NOMO-1 treated with dmso at 0.1 percent for 144 hours (cell line): ENCODE data around the gene SBK2.

ENCODE experiments used
- DNase-seq: peaks from one replicate; lab custom pipeline; 2025; ENCODE audit not compliant: unreplicated experiment; lab: John Stamatoyannopoulos, UW

The SBK2 gene

GRCh38 chr19:55554741-55555152, 17.8 kb upstream of the SBK2 start:
- DNase-seq: no peak

GRCh38 chr19:55554302-55554701, 17.4 kb upstream of the SBK2 start:
- no peak for DNase-seq

DNA sequence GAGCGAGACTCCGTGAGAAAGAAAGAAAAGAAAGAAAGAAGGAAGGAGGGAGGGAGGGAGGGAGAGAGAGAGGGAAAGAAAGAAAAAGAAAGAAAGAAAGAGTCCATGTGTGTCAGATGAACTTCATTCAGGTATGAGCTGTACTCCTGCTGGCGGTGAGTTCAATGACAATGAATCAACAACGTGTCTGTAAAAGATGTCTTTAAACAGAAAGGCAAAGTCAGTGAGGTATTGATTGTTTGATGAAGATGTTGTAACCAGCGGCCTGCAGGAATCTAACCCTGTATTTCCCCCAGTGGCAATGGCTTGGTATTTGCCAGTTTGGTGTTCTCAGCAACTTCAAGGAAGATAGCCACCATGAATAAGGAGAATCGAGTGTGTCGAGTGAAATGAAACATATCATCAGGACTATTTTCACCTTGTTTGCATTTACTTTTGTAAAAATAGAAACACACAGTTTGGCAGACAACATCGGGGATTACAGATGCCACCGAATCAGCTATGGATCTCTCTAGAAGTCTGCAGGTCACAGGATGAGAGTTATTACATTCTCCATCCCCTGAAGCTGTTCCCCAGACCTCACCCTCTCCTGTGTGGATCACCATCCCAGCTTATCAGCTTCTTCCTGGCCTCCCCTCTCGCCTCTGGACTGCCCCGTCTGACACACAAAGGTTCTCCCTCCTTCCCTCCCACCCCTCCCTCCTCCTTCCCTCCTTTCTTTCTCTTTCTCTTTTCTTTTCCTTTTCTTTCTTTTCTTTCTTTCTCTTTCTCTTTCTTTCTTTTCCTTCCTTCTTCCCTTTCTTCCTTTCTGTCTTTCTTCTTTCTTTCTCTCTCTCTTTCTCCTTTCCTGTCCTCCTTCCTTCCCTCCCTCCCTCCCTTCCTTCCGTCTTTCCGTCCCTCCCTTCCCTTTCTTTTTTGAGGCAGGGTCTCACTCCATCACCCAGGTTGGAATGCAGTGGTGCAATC, 16.6 kb upstream of the SBK2 start:
- DNase-seq: no peak

GRCh38 chr19:55552620-55553019, 15.7 kb upstream of the SBK2 start:
- DNase-seq: no peak

- DNase-seq: no peak
These were observed 15.3 kb upstream of the SBK2 start for GRCh38 chr19:55552206-55552605.

- no peak for DNase-seq
These were observed 13.4 kb upstream of the SBK2 start for GRCh38 chr19:55550321-55550650.

GRCh38 chr19:55549500-55550320, 12.8 kb upstream of the SBK2 start:
- no peak for DNase-seq

DNA sequence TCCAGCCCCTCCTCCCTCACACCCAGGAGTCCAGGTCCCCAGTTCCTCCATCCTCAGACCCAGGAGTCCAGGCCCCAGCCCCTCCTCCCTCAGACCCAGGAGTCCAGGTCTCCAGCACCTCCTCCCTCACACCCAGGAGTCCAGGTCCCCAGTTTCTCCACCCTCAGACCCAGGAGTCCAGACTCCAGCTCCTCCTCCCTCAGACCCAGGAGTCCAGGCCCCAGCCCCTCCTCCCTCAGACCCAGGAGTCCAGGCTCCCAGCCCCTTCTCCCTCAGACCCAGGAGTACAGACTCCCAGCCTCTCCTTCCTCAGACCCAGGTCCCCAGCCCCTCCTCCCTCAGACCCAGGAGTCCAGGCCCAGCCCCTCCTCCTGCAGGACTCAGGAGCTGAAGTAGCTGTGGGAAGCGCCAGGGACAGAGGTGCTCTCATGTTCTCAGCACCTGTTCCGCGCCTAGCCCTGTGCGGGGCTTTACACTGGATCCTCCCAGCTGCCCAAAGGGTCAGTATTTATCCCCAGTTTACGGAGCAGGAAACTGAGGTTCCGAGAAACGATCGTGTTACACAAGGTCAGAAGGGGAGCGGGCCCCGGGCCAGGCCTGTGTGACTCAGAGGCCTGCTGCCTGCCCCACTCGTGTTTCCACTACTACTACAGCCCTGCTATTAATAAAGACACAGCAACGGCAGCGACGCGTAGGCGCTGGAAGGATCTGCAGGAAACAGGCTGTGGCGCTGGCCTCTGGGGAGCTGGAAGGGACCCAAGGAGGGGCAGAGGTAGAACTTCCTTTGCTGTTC, 10.1 kb upstream of the SBK2 start:
- DNase-seq: no peak

GRCh38 chr19:55546011-55546410, 9.1 kb upstream of the SBK2 start:
- no peak for DNase-seq

DNA sequence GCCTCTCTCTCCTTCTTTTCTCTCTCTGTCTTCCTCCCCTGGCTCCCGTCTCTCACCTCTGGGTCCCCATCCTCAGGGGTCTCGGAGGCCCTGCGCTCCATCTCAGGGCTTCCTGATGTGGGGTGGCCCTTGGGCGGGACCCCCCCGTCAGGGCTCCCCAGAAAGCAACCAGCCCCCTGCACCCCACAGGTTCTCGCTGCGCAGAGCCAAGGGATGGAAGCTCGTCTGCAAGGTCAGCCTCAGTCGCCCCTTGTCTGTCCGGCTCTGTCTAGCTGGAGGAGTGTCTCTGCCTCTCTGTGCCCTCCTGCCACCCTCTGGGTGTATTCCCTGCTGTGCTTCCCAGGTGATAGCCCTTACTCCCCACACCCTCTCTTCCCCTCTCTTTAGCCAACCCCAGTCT, 8.5 kb upstream of the SBK2 start, which contains the start of gene SBK3:
TSS of gene SBK3 (minus strand) at position 101 of the 400 bp plus-strand sequence. CDS start at position 101, 0 bp downstream.
- no peak for DNase-seq

DNA sequence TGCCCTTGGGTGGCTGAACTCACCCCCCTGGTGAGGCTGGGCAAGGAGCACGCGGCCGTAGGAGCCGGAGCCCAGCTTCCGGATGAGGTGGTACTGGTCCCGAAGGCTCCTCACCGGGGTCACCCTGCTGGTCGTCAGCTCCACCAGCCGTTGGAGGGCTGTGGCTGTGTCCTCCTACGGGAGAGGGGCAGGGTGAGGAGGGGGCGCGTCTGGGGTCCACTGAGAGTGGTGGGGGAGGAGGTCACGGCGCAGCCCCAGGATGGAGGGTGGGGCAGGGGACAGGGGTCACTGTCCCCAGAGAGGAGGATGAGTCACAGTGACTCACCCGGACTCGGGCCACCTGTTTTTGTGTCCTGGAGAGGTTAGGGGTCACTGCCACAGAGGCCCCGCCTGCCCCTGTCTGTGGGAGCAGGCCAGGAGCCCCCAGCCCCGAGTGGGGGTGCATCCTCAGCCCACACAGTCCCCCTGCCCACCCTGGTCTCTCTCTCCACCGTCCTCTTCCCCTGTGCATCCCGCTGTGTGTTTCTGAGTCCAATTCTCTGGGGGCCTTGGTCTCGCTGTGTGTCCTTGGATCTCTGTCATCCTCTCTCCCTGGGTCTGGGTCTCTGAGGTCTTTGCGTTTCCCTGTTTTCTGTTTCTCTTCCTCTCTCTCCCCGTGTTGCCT, 8.0 kb upstream of the SBK2 start:
- no peak for DNase-seq

DNA sequence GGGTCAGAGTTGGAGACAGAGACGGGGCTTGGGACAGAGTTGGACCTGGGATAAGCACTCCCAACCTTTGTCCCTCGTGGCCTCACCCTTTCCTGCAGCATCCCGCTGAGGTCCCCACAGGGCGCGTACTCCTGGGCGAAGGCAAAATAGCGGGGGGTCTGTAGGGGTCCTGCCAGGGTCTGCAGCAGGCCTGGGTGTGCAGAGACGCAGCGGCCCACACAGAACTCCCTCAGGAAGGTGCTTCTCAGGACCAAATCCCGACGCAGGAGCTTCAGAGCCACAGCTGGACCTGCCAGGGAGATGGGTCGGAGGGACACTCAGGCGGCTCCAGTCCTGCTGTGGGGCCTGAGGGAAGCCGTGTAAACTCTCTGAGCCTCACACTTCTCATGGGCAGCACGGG, 7.1 kb upstream of the SBK2 start:
- DNase-seq: no peak

GRCh38 chr19:55543567-55543966, 6.6 kb upstream of the SBK2 start:
- no peak for DNase-seq

DNA sequence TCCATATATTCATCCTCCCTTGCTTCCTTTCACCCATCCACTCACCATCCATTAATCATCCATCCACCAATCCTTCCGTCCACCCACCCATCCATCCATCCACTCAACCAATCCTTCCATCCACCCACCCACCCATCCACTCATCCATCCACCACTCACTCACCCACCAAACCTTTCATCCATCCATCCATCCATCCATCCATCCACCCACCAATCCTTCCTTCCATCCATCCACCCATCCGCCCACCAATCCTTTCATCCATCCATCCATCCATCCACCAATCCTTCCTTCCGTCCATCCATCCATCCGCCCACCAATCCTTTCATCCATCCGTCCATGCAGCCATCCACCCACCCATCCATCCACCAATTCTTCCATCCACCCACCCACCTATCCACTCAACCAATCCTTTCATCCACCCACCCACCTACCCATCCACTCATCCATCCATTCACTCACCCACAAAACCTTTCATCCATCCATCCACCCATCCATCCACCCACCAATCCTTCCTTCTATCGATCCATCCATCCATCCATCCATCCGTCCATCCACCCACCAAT, 5.4 kb upstream of the SBK2 start:
- DNase-seq: no peak

DNA sequence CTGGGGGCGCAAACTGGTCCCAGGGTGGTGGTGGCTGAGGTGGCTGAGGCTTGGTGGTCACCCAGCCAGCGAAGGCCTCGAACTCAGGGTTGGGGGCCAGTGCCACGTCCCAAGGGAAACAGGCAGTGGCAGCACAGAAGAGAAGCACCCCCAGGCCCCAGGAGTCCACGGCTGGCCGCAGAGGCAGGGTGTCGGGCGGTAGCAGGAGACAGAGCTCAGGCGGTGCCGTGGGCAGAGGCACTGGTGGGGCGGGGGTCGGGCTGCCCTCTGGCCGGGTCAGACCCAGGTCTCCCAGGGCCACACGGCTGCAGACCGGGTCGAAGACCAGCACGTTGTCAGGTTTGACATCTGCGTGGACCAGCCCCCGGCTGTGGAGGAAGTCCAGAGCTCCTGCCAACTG, 4.2 kb upstream of the SBK2 start:
- no peak for DNase-seq

- DNase-seq: no peak
These were observed 3.7 kb upstream of the SBK2 start for GRCh38 chr19:55540619-55541018.

DNA sequence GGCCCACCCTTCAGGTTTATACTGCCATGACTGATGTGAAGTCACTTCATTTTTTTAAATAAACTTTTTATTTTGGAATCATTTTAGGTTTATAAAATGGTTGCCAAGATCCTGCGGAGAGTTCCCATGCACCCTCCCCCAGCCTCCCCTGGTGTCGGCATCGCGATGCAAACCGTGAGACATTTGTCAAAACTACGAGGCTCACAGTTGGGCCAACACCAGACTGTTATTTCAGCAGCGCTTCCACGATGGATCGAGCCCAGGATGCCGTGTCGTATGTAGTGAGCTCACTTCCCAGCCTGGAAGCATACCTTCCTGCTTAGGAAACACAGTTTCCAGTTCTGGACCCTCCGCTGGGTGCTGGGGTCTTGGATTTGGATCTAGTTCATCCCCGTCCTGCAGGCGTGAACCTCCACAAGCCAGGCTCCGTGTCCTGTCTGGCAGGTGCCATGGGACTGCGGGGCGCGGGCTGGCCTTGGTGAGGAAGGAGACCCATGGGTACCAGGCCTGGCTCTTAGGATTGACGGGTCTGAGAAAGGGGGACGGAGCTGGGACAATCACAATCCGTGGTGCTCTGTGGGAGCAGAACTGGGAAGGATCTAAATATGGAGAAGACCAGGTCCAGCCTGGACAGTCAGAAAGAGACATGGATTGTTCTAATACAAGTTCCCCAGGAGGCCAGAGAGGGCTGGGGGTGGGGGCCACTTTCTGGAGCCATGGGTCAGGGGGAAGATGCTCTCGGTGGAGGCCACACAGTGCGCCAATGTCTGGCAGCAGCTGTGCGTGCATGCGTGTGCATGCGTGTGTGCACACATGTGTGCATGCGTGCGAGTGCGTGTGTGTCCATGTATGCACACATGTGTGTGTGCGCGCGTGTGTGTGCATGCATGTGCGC, 2.4 kb upstream of the SBK2 start:
- no peak for DNase-seq

- DNase-seq: no peak
These were observed 1.2 kb upstream of the SBK2 start for GRCh38 chr19:55538132-55538531.

DNA sequence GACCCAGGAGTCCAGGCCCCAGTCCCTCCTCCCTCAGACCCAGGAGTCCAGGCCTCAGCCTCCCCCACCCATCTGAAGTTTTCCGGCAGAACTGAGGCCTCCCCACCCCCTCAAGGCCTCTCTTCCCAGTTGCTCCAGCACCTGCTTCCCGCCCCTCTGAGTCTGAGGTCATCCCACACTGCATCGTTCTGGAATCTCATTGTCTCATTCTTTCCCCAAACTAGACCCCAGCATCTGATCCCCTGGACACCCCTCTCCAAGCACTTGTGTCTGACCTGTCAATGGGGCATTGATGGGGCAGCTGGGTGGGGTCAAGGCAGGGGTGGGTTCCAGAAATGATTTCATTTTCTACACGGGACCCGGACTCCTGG, 793 bp upstream of the SBK2 start:
- DNase-seq: no peak
